H1 (cell line): Measurements from ENCODE around the gene TRIM60. TPM values are rescaled to one million over a fixed set of nuclear protein-coding genes. Genes with fewer than 3 reads are reported as not detected.
"Not testable (repeated sequence)": the region's sequence is repeated elsewhere in the genome, so short reads cannot be mapped to it uniquely, and the experiment has no call there.

Source experiments
- CTCF ChIA-PET: fragments of 300-600 bp; sonication (Branson Sonifier 250); formaldehyde crosslinking; loops from one replicate; lab custom pipeline; 2021; ENCODE audit not compliant: partially characterized antibody; lab: Charles Lee
- POLR2A ChIA-PET: fragments of 300-600 bp; sonication (Branson Sonifier 250); formaldehyde crosslinking; loops from one replicate; lab custom pipeline; 2021; ENCODE audit warnings: inconsistent platforms; ENCODE audit not compliant: partially characterized antibody; lab: Charles Lee
- DNase-seq, 2 experiments: peaks; one replicate each; pipeline versions ENCODE4 v3.0.0 to v3.0.0-alpha.2; 2010 to 2022; ENCODE audit warnings: low spot score in 2 of 2, low read depth in 1 of 2, mixed read lengths in 1 of 2
- FAIRE-seq: peaks from 2 replicates; lab custom pipeline; 2011; peaks lifted over from hg19 to GRCh38; lab: Jason Lieb, UNC
- H2AFZ ChIP-seq: 2 replicates; pipeline ENCODE4 v1.8.1; 2012; ENCODE audit warnings: low read length, inconsistent platforms
- H2AK5ac ChIP-seq: 2 replicates; pipeline ENCODE4 v1.6.1; 2013; ENCODE audit warnings: low read depth, low read length
- H2BK120ac ChIP-seq: replicated peaks from 2 replicates; pipeline ENCODE3; 2013; ENCODE audit warnings: low read depth, low read length, inconsistent platforms
- H2BK12ac ChIP-seq: 2 replicates; pipeline ENCODE4 v1.6.1; 2013; ENCODE audit warnings: low read depth, low read length
- H2BK15ac ChIP-seq: 2 replicates; pipeline ENCODE4 v1.6.1; 2013; ENCODE audit warnings: low read length
- H2BK20ac ChIP-seq: 2 replicates; pipeline ENCODE4 v1.6.1; 2013; ENCODE audit warnings: low read length
- H2BK5ac ChIP-seq: 2 replicates; pipeline ENCODE4 v1.6.1; 2013; ENCODE audit warnings: low read depth, low read length
- H3K14ac ChIP-seq: 2 replicates; pipeline ENCODE4 v1.6.1; 2013; ENCODE audit warnings: inconsistent platforms; ENCODE audit not compliant: insufficient read length
- H3K18ac ChIP-seq: 2 replicates; pipeline ENCODE4 v1.6.1; 2013; ENCODE audit warnings: low read length; ENCODE audit errors: extremely low read depth
- H3K23ac ChIP-seq: 2 replicates; pipeline ENCODE4 v1.6.1; 2013; ENCODE audit warnings: inconsistent platforms; ENCODE audit not compliant: insufficient read length
- H3K23me2 ChIP-seq: 2 replicates; pipeline ENCODE4 v1.6.1; 2013; ENCODE audit warnings: low read depth, low read length
- H3K27ac ChIP-seq: 2 replicates; pipeline ENCODE4 v1.6.1; 2011; ENCODE audit warnings: low read depth, low read length, inconsistent platforms
- H3K27me3 ChIP-seq, 4 experiments: replicated peaks in 1 of 4; 1 replicate in 1 of 4; 2 replicates in 3 of 4; pipeline versions ENCODE4 v1.6.1 to v1.8.1; 2011 to 2013; ENCODE audit warnings: low read length in 3 of 4, mild to moderate bottlenecking in 3 of 4, inconsistent platforms in 2 of 4, mixed read lengths in 2 of 4, moderate library complexity in 1 of 4; ENCODE audit not compliant: control insufficient read depth in 3 of 4, insufficient read depth in 3 of 4; ENCODE audit errors: extremely low read depth in 1 of 4
- H3K36me3 ChIP-seq, 4 experiments: 2 replicates each; pipeline versions ENCODE4 v1.6.1 to v1.8.1; 2011 to 2013; ENCODE audit warnings: mild to moderate bottlenecking in 4 of 4, low read length in 3 of 4, moderate library complexity in 2 of 4, control low read depth in 1 of 4, inconsistent platforms in 1 of 4; ENCODE audit not compliant: insufficient read depth in 4 of 4, control insufficient read depth in 2 of 4
- H3K4ac ChIP-seq: replicated peaks from 2 replicates; pipeline ENCODE3; 2013; ENCODE audit warnings: low read length, low read depth, mixed read lengths, inconsistent platforms; ENCODE audit not compliant: insufficient read length
- H3K4me1 ChIP-seq, 4 experiments: replicated peaks in 1 of 4; 1 replicate in 1 of 4; 2 replicates in 3 of 4; pipeline versions ENCODE4 v1.6.1 to v1.8.1; 2011 to 2013; ENCODE audit warnings: low read length in 3 of 4, inconsistent platforms in 2 of 4, mixed read lengths in 1 of 4; ENCODE audit not compliant: insufficient read depth in 4 of 4, control insufficient read depth in 3 of 4
- H3K4me2 ChIP-seq, 2 experiments: 2 replicates each; pipeline versions ENCODE4 v1.6.1 to v1.8.1; 2011 to 2013; ENCODE audit warnings: low read depth in 2 of 2, low read length in 2 of 2, control low read depth in 1 of 2, inconsistent platforms in 1 of 2, mild to moderate bottlenecking in 1 of 2; ENCODE audit not compliant: insufficient read depth in 1 of 2
- H3K4me3 ChIP-seq, 4 experiments: fragments of 200-600, 300-600 bp in 1 of 4; sonication (generic), shearing (Covaris generic), sonication (Bioruptor Twin) in 1 of 4; 2 replicates each; pipeline versions ENCODE4 v1.5.1 to v1.8.1; 2011 to 2016; ENCODE audit warnings: low read length in 4 of 4, low read depth in 3 of 4, control low read depth in 2 of 4, inconsistent platforms in 2 of 4, mild to moderate bottlenecking in 2 of 4, mixed read lengths in 1 of 4, moderate library complexity in 1 of 4; ENCODE audit not compliant: insufficient read depth in 2 of 4; ENCODE audit errors: extremely low read depth in 1 of 4
- H3K56ac ChIP-seq: replicated peaks from 2 replicates; pipeline ENCODE3; 2013; ENCODE audit warnings: low read depth, mild to moderate bottlenecking, mixed read lengths, low read length, inconsistent platforms; ENCODE audit not compliant: insufficient read length
- H3K79me1 ChIP-seq: 2 replicates; pipeline ENCODE4 v1.6.1; 2013; ENCODE audit warnings: low read depth, low read length, control low read depth
- H3K79me2 ChIP-seq, 2 experiments: 2 replicates each; pipeline versions ENCODE4 v1.6.1 to v1.8.1; 2012 to 2013; ENCODE audit warnings: low read length in 2 of 2, mild to moderate bottlenecking in 2 of 2, inconsistent platforms in 1 of 2; ENCODE audit not compliant: insufficient read depth in 2 of 2, control insufficient read depth in 1 of 2
- H3K9ac ChIP-seq, 4 experiments: replicated peaks in 1 of 4; 1 replicate in 1 of 4; 2 replicates in 3 of 4; pipeline versions ENCODE4 v1.6.1 to v1.8.1; 2011 to 2013; ENCODE audit warnings: low read depth in 3 of 4, low read length in 3 of 4, control low read depth in 2 of 4, mild to moderate bottlenecking in 2 of 4, moderate library complexity in 2 of 4, inconsistent platforms in 1 of 4; ENCODE audit errors: extremely low read depth in 1 of 4
- H3K9me3 ChIP-seq, 2 experiments: 2 replicates each; pipeline versions ENCODE4 v1.6.1 to v1.8.1; 2012 to 2013; ENCODE audit warnings: mild to moderate bottlenecking in 2 of 2, moderate library complexity in 2 of 2, control low read depth in 1 of 2, inconsistent platforms in 1 of 2, low read depth in 1 of 2, low read length in 1 of 2, mixed read lengths in 1 of 2; ENCODE audit not compliant: insufficient read depth in 2 of 2
- H4K20me1 ChIP-seq, 2 experiments: replicated peaks in 1 of 2; 2 replicates each; pipeline versions ENCODE3 to v1.8.1; 2011 to 2013; ENCODE audit warnings: inconsistent platforms in 2 of 2, low read length in 2 of 2, mild to moderate bottlenecking in 1 of 2; ENCODE audit not compliant: insufficient read depth in 2 of 2, control insufficient read depth in 1 of 2
- H4K5ac ChIP-seq: 2 replicates; pipeline ENCODE4 v1.6.1; 2013; ENCODE audit warnings: low read length, low read depth, mixed read lengths, inconsistent platforms; ENCODE audit not compliant: insufficient read length
- H4K8ac ChIP-seq: 2 replicates; pipeline ENCODE4 v1.8.0; 2013; ENCODE audit warnings: mild to moderate bottlenecking, moderate library complexity, low read length, inconsistent platforms; ENCODE audit not compliant: insufficient read depth; ENCODE audit errors: extremely low read depth
- H4K91ac ChIP-seq: replicated peaks from 2 replicates; pipeline ENCODE3; 2013; ENCODE audit warnings: low read length, mixed read lengths, inconsistent platforms; ENCODE audit not compliant: insufficient read length
- CBX5 ChIP-seq: fragments of 300-800, 300-1000 bp; sonication (generic); IDR thresholded peaks from 2 replicates; pipeline ENCODE4 v1.7.1; 2016; ENCODE audit warnings: antibody characterized with exemption, low read length, low read depth
- CTBP2 ChIP-seq: IDR thresholded peaks from 2 replicates; pipeline ENCODE4 v1.7.0; 2011; ENCODE audit warnings: borderline replicate concordance, mild to moderate bottlenecking, moderate library complexity, mixed read lengths, low read length; ENCODE audit not compliant: insufficient read depth, insufficient read length
- EP300 ChIP-seq, 2 experiments: IDR thresholded peaks; 1 replicate in 1 of 2; 2 replicates in 1 of 2; pipeline ENCODE4 v1.6.1; 2011 to 2012; ENCODE audit warnings: low read depth in 2 of 2, low read length in 2 of 2, mild to moderate bottlenecking in 2 of 2, borderline replicate concordance in 1 of 2, inconsistent platforms in 1 of 2, moderate library complexity in 1 of 2
- FOSL1 ChIP-seq: IDR thresholded peaks from 2 replicates; pipeline ENCODE4 v1.6.1; 2011; ENCODE audit warnings: mild to moderate bottlenecking, low read depth, low read length, moderate library complexity; ENCODE audit not compliant: insufficient read depth
- SP4 ChIP-seq: IDR thresholded peaks from 2 replicates; pipeline ENCODE4 v1.6.1; 2012; ENCODE audit warnings: low read length, inconsistent platforms
- WGBS, 2 experiments: shearing (Covaris generic) in 1 of 2; methylation state at CpG; one replicate each; pipeline versions ENCODE4 v1.1.6 to v1.1.7; 2013 to 2015; ENCODE audit warnings: low lambda C conversion rate in 2 of 2, mixed read lengths in 2 of 2, inconsistent platforms in 1 of 2, low coverage in 1 of 2, missing lambda C conversion rate in 1 of 2; ENCODE audit not compliant: insufficient replicate concordance in 2 of 2, insufficient coverage in 1 of 2, insufficient read length in 1 of 2; ENCODE audit errors: extremely low coverage in 1 of 2, missing lambda C conversion rate in 1 of 2; 5-methylcytosine and 5-hydroxymethylcytosine counted together
- polyA plus RNA-seq, 7 experiments: library from polyadenylated mRNA; depleted of rRNA in 3 of 7; stranded (reverse) in 5 of 7; unstranded in 2 of 7; fragments of >200 nt in 5 of 7; fragments of 200-250 nt in 2 of 7; gene quantifications; 1 replicate in 5 of 7; 2 replicates in 1 of 7; 4 replicates in 1 of 7; pipeline versions ENCODE4 v1.2.1 to v1.2.3, GENCODE V29; 2011 to 2013; ENCODE audit warnings: missing spikeins in 2 of 7, mixed read lengths in 2 of 7
- total RNA-seq: library from RNA; stranded (reverse); fragmentation: NEBNext Ultra II Directional; extraction: Animal tissue kit (Norgen Biotek cat#: 25700); gene quantifications from 2 replicates; pipeline ENCODE4 v1.2.1, GENCODE V29; 2021

The TRIM60 gene
- total and polyA plus RNA-seq, 2 of the 8 experiments (the other 6 are each of a cell fraction or from before 2014, with no cell fraction given) = not detected

DNA sequence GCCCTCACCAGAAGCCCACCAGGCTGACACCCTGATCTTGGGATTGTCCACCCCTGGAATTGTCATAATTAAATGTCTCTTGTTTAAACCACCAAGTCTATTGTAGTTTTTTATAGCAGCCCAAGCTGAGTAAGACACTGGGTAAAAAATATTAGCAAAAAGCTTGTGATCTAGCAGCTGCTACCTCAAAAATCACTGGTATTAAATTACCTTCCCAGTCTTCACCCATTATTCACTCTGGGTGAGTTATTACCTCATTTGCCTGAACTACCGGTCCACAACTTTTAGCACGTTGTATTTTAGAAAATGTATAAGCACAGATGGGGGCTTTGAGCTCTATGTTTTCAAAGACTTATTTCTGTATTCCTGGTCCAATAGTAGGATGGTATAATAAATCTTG lies 42.3 kb upstream of the TRIM60 start (continued):
- TF ChIP-seq CTBP2 (no peak), CBX5 (no peak), SP4 (no peak), EP300 (IDR thresholded peaks at IDR 0.05; ENCODE audit: borderline replicate concordance in 1 of 2, low read depth in 2 of 2, low read length in 2 of 2) (no peak), FOSL1 (no peak)

DNA sequence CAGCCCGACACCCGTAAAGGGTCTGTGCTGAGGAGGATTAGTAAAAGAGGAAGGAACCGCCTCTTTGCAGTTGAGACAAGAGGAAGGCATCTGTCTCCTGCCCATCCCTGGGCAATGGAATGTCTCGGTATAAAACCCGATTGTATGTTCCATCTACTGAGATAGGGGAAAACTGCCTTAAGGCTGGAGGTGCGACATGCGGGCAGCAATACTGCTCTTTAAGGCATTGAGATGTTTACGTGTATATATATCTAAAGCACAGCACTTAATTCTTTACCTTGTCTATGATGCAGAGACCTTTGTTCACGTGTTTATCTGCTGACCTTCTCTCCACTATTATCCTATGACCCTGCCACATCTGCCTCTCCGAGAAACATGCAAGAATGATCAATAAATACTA lies 41.0 kb upstream of the TRIM60 start:
- H3K4me2 ChIP-seq, H3K14ac ChIP-seq, H3K4ac ChIP-seq, H2BK15ac ChIP-seq, H3K23me2 ChIP-seq, H2AK5ac ChIP-seq, POLR2A ChIA-PET, H3K4me1 ChIP-seq, FAIRE-seq, H3K79me1 ChIP-seq, H4K8ac ChIP-seq, H2BK5ac ChIP-seq, H3K56ac ChIP-seq, H3K27ac ChIP-seq, H2BK20ac ChIP-seq, H2BK120ac ChIP-seq, H4K5ac ChIP-seq, H3K4me3 ChIP-seq, H3K23ac ChIP-seq, H3K36me3 ChIP-seq, H2AFZ ChIP-seq, H2BK12ac ChIP-seq, H4K20me1 ChIP-seq, H3K79me2 ChIP-seq, H3K27me3 ChIP-seq, H3K9me3 ChIP-seq, H3K9ac ChIP-seq, DNase-seq, H3K18ac ChIP-seq, H4K91ac ChIP-seq: not testable (repeated sequence)
- CTCF ChIA-PET = interaction anchor here (1.2 kb wide), 1 partner anchor 13 kb away, joined by 3 read pairs; the partner anchor contains the start of gene TRIM61
- WGBS, 2 experiments = 93% methylated on average over 10 of the region's 10 CpGs; no CpG with 5 or more reads in 1 of the 2 experiments
